NCI-H187 (cell line): ENCODE data around the gene LRRC58.

Experiments
- DNase-seq, 2 experiments: peaks; one replicate each; lab custom pipeline; 2025; lab: John Stamatoyannopoulos, UW

Gene LRRC58

DNA sequence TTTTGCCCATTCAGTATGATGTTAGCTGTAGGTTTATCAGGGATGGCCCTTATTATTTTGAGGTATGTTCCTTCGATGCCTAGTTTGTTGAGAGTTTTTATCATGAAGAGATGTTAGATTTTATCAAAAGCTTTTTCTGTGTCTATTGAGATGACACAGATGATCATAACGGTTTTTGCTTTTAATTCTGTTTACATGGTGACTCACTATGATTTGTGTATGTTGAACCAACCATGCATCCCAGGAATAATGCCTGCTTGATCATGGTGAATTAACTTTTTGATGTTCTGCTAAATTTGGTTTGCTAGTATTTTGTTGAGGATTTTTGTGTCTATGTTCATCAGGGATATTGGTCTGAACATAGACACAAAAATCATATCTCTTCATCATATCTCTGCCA lies 72.4 kb downstream of the LRRC58 start:
- no peak for DNase-seq

DNA sequence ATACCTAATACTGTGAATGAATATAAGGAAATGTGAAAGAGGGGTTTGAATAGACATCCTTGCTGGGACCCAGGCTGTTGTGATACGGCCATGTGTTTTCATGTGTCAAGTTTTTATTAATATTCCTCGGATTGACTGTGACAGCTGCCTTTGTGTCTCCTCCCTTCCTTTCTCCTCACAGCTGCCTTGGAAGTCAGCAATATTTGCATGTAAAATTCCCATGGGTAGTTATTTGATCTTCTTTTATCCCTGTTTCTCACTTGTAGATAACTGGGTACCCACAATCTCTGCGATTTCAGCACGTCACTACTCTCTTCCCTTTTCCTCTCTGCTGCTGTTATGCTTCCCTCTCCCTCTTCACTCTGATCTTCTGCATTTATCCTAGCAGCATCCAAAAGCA lies 73.5 kb downstream of the LRRC58 start:
- no peak for DNase-seq

DNA sequence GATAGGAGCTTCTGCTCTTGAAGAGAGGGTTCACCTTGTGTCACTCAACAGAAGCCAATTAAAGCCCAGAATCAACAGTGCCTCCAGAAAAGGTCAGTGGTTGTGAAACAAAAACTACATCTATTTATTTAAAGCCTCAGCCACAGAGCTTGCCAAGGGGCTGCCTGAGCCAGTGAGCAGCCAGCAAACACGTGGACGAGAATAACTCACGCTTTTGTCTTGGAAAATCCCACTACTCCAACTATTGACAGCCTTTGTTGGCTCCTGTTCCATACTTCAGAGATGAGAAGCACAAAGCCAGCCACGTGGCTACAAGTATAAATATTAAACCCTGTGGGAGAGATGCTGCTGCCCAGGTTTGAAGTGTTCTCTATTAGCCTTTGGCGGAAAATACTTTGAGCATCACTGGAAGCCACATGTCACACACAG lies 74.4 kb downstream of the LRRC58 start:
- no peak for DNase-seq
